GM12865 (cell line): ENCODE data around the gene PTK7.

Source experiments
- DNase-seq: peaks from one replicate; pipeline ENCODE4 v3.0.0; 2010; ENCODE audit warnings: low read depth
- H3K4me3 ChIP-seq: 2 replicates; pipeline ENCODE4 v1.5.1; 2011; ENCODE audit warnings: mild to moderate bottlenecking, low read depth, low read length, control low read depth
- CTCF ChIP-seq: IDR thresholded peaks from 2 replicates; pipeline ENCODE4 v1.5.1; 2011; ENCODE audit warnings: low read length, control low read depth, low read depth, inconsistent platforms; ENCODE audit not compliant: insufficient read depth; ENCODE audit errors: missing control alignments

The PTK7 gene

DNA sequence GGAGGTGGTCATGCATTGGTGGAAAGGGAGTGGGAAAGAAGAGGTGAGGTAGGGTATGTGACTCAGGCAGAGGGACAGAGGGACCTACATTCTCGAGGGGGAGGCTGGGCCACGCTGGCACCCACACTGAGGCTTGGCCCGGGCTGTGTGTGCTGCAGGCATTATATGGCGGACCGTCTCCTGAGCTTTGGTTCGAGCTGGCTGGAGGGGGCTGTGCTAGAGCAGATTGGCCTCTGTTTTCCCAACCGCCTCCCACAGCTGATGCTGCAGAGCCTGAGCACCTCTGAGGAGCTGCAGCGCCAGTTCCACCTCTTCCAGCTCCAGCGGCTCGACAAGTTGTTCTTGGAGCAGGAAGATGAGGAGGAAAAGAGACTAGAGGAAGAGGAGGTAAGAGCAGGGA lies 129.7 kb downstream of the PTK7 start:
- no peak for TF ChIP-seq CTCF
- DNase-seq = no peak
- H3K4me3 ChIP-seq = no peak overlapping the region

DNA sequence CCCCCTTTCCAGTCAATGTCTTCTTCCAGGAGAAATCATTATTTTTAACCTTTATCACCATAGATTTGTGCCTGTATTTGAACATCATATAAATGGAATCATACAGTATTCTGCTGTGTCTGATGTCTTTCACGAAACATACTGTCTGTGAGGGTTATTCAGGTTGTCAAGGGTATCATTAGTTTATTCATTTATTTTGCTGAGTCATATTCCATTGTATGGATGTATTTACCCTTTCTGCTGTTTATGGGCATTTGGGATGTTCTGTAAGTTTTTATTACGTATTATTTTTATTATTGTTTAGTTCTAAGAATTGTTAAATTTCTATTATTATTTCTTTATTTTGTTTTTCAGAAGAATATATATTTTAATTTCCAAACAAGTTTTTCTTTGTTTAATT lies 131.2 kb downstream of the PTK7 start:
- TF ChIP-seq CTCF = no peak
- DNase-seq = no peak
- H3K4me3 ChIP-seq = no peak overlapping the region
